IPS-11a (cell line): ENCODE measurements around the gene RANBP17.

Experiments used
- H3K4me3 ChIP-seq: one replicate; pipeline ENCODE4 v1.5.1; 2013; ENCODE audit warnings: low read depth, low read length, control low read depth

Gene RANBP17

GRCh38 chr5:171226864-171227263 lies 365.0 kb downstream of the RANBP17 start:
- no peak overlapping the region for H3K4me3 ChIP-seq

- no peak overlapping the region for H3K4me3 ChIP-seq
These were observed 374.8 kb downstream of the RANBP17 start for GRCh38 chr5:171236651-171237050.

GRCh38 chr5:171242521-171242920 lies 380.7 kb downstream of the RANBP17 start:
- H3K4me3 ChIP-seq, result no peak overlapping the region

GRCh38 chr5:171246231-171246630 lies 384.4 kb downstream of the RANBP17 start:
- H3K4me3 ChIP-seq, result no peak overlapping the region

- H3K4me3 ChIP-seq, result no peak overlapping the region
These were observed 387.6 kb downstream of the RANBP17 start for GRCh38 chr5:171249460-171249859.

GRCh38 chr5:171250738-171251137 lies 388.9 kb downstream of the RANBP17 start:
- no peak overlapping the region for H3K4me3 ChIP-seq

GRCh38 chr5:171251519-171251918 lies 389.7 kb downstream of the RANBP17 start:
- no peak overlapping the region for H3K4me3 ChIP-seq

- no peak overlapping the region for H3K4me3 ChIP-seq
These were observed 390.9 kb downstream of the RANBP17 start for GRCh38 chr5:171252674-171253073.

- no peak overlapping the region for H3K4me3 ChIP-seq
These were observed 397.1 kb downstream of the RANBP17 start for GRCh38 chr5:171258737-171259415.

- no peak overlapping the region for H3K4me3 ChIP-seq
These were observed 399.5 kb downstream of the RANBP17 start for GRCh38 chr5:171261361-171261760.

GRCh38 chr5:171261904-171262303 lies 400.1 kb downstream of the RANBP17 start:
- H3K4me3 ChIP-seq, result no peak overlapping the region

GRCh38 chr5:171263181-171263580 lies 401.4 kb downstream of the RANBP17 start:
- H3K4me3 ChIP-seq, result no peak overlapping the region

GRCh38 chr5:171264843-171265242 lies 403.0 kb downstream of the RANBP17 start:
- H3K4me3 ChIP-seq, result no peak overlapping the region

GRCh38 chr5:171268700-171269620 lies 407.1 kb downstream of the RANBP17 start:
- no peak overlapping the region for H3K4me3 ChIP-seq

- H3K4me3 ChIP-seq, result no peak overlapping the region
These were observed 407.9 kb downstream of the RANBP17 start for GRCh38 chr5:171269717-171270116.

GRCh38 chr5:171270136-171270535 lies 408.3 kb downstream of the RANBP17 start:
- H3K4me3 ChIP-seq, result no peak overlapping the region

GRCh38 chr5:171271798-171272197 lies 410.0 kb downstream of the RANBP17 start:
- H3K4me3 ChIP-seq, result no peak overlapping the region

- H3K4me3 ChIP-seq, result no peak overlapping the region
These were observed 411.5 kb downstream of the RANBP17 start for GRCh38 chr5:171272996-171273970.

GRCh38 chr5:171275841-171276544 lies 414.2 kb downstream of the RANBP17 start:
- no peak overlapping the region for H3K4me3 ChIP-seq

- H3K4me3 ChIP-seq, result no peak overlapping the region
These were observed 421.9 kb downstream of the RANBP17 start for GRCh38 chr5:171283753-171284152.
